B cell (primary cell): Measurements from ENCODE around the gene SAMD9. TPM values are rescaled to one million over a fixed set of nuclear protein-coding genes. Genes with fewer than 3 reads are reported as not detected.

Experiments
- ATAC-seq: fragments of 200-7000 bp; cut with Tn5 transposase; one replicate; pipeline ENCODE4 v1.10.0; 2021; ENCODE audit warnings: low read depth, mild to moderate bottlenecking, moderate number of reproducible peaks, moderate library complexity
- CTCF ChIA-PET: fragments of 350-600 bp; sonication (Branson Sonifier 250); formaldehyde crosslinking; loops from one replicate; lab custom pipeline; 2021; ENCODE audit warnings: antibody characterized with exemption, inconsistent platforms; lab: Charles Lee
- POLR2A ChIA-PET: fragments of 350-600 bp; sonication (Branson Sonifier 250); formaldehyde crosslinking; loops from one replicate; lab custom pipeline; 2021; ENCODE audit warnings: antibody characterized with exemption; lab: Charles Lee
- DNase-seq: peaks from one replicate; pipeline ENCODE4 v3.0.0; 2013
- H2AFZ ChIP-seq: 2 replicates; pipeline ENCODE4 v1.6.1; 2012; ENCODE audit warnings: mild to moderate bottlenecking, low read depth, low read length; ENCODE audit not compliant: insufficient read depth, poor library complexity, severe bottlenecking
- H3K27ac ChIP-seq, 2 donors: 1 replicate in 1 of 2; 2 replicates in 1 of 2; pipeline ENCODE4 v1.5.1; 2012 to 2013; ENCODE audit warnings: low read length in 2 of 2, mild to moderate bottlenecking in 2 of 2, moderate library complexity in 1 of 2
- H3K27me3 ChIP-seq, 4 experiments: fragments of 200-600 bp in 1 of 4; sonication (generic) in 1 of 4; replicated peaks in 1 of 4; 1 replicate in 2 of 4; 2 replicates in 2 of 4; pipeline versions ENCODE4 v1.6.1 to v1.7.0; 2013 to 2016; ENCODE audit warnings: low read length in 3 of 4, mild to moderate bottlenecking in 2 of 4, mixed read lengths in 1 of 4, moderate library complexity in 1 of 4; ENCODE audit not compliant: insufficient read depth in 4 of 4, control insufficient read depth in 3 of 4; ENCODE audit errors: control extremely low read depth in 1 of 4
- H3K36me3 ChIP-seq, 2 experiments: replicated peaks in 1 of 2; 1 replicate in 1 of 2; 2 replicates in 1 of 2; pipeline versions ENCODE4 v1.6.1 to v1.7.1; 2013; ENCODE audit warnings: low read length in 1 of 2; ENCODE audit not compliant: insufficient read depth in 2 of 2, control insufficient read depth in 1 of 2; ENCODE audit errors: control extremely low read depth in 1 of 2, extremely low read depth in 1 of 2
- H3K4me1 ChIP-seq, 2 donors: fragments of 200-600 bp in 1 of 2; sonication (generic) in 1 of 2; 1 replicate in 1 of 2; 2 replicates in 1 of 2; pipeline versions ENCODE4 v1.5.1 to v1.6.1; 2013 to 2017; ENCODE audit warnings: low read length in 2 of 2; ENCODE audit not compliant: control insufficient read depth in 2 of 2, insufficient read depth in 2 of 2
- H3K4me2 ChIP-seq: replicated peaks from 2 replicates; pipeline ENCODE3; 2012; ENCODE audit warnings: mild to moderate bottlenecking, low read depth, low read length; ENCODE audit not compliant: poor library complexity, severe bottlenecking
- H3K4me3 ChIP-seq, 5 experiments: fragments of 200-600 bp in 1 of 5; sonication (generic) in 1 of 5; 1 replicate in 3 of 5; 2 replicates in 2 of 5; pipeline versions ENCODE4 v1.5.1 to v1.7.0; 2011 to 2016; ENCODE audit warnings: low read length in 4 of 5, mild to moderate bottlenecking in 4 of 5, low read depth in 2 of 5, control low read depth in 1 of 5, moderate library complexity in 1 of 5; ENCODE audit not compliant: insufficient read depth in 1 of 5; ENCODE audit errors: control extremely low read depth in 1 of 5, extremely low read depth in 1 of 5
- H3K79me2 ChIP-seq: fragments of 200-600 bp; sonication (generic); one replicate; pipeline ENCODE4 v1.6.0; 2016; ENCODE audit warnings: low read length; ENCODE audit not compliant: control insufficient read depth, insufficient read depth
- H3K9ac ChIP-seq: fragments of 200-600 bp; sonication (generic); 2 replicates; pipeline ENCODE4 v1.6.1; 2017; ENCODE audit warnings: mild to moderate bottlenecking, low read length, moderate library complexity
- H3K9me3 ChIP-seq, 3 donors: one replicate each; pipeline versions ENCODE4 v1.6.1 to v1.7.1; 2013; ENCODE audit warnings: low read length in 2 of 3; ENCODE audit not compliant: control insufficient read depth in 2 of 3, insufficient read depth in 1 of 3; ENCODE audit errors: control extremely low read depth in 1 of 3
- H4K20me1 ChIP-seq: 2 replicates; pipeline ENCODE4 v1.6.0; 2012; ENCODE audit warnings: mild to moderate bottlenecking, low read length; ENCODE audit not compliant: insufficient read depth, control insufficient read depth, poor library complexity, severe bottlenecking
- H3K27ac Mint-ChIP-seq: one replicate; pipeline ENCODE4 v1.8.0; 2021; ENCODE audit warnings: mixed read lengths
- H3K27me3 Mint-ChIP-seq: one replicate; pipeline ENCODE4 v1.8.0; 2021; ENCODE audit warnings: mixed read lengths
- H3K4me1 Mint-ChIP-seq: one replicate; pipeline ENCODE4 v1.8.0; 2021; ENCODE audit warnings: mixed read lengths
- H3K4me3 Mint-ChIP-seq: one replicate; pipeline ENCODE4 v1.8.0; 2021; ENCODE audit warnings: mixed read lengths
- H3K9me3 Mint-ChIP-seq: one replicate; pipeline ENCODE4 v1.8.0; 2022; ENCODE audit warnings: mixed read lengths; ENCODE audit not compliant: insufficient read depth
- CTCF ChIP-seq: fragments of 200-600 bp; IDR thresholded peaks from one replicate; pipeline ENCODE4 v1.8.0; 2022; ENCODE audit warnings: antibody characterized with exemption, mild to moderate bottlenecking
- EZH2 ChIP-seq: IDR thresholded peaks from 2 replicates; pipeline ENCODE4 v1.6.1; 2012; ENCODE audit warnings: borderline replicate concordance, low read depth, mild to moderate bottlenecking, moderate library complexity, low read length; ENCODE audit not compliant: insufficient read depth, poor library complexity, severe bottlenecking
- WGBS: methylation state at CpG from one replicate; pipeline ENCODE4 v1.1.5; 2013; ENCODE audit warnings: missing lambda C conversion rate; ENCODE audit not compliant: insufficient coverage; 5-methylcytosine and 5-hydroxymethylcytosine counted together
- intact Hi-C: fragments of 100-400 bp; cut with micrococcal nuclease; formaldehyde crosslinking; loops from one replicate; pipeline ENCODE4 v1.10.0; 2022
- polyA minus RNA-seq: library from RNA; depleted of rRNA, polyadenylated mRNA; stranded (reverse); fragments of >200 nt; gene quantifications from 2 replicates; pipeline ENCODE4 v1.2.3, GENCODE V29; 2012
- polyA plus RNA-seq: library from polyadenylated mRNA; depleted of rRNA; stranded (reverse); fragments of >200 nt; gene quantifications from 2 replicates; pipeline ENCODE4 v1.2.3, GENCODE V29; 2012
- total RNA-seq, 2 donors: library from RNA; stranded (reverse); fragments of 120-200 nt in 1 of 2; gene quantifications; 1 replicate in 1 of 2; 2 replicates in 1 of 2; pipeline versions ENCODE4 v1.2.3 to v1.2.4, GENCODE V29; 2013 to 2022

SAMD9 gene
- total RNA-seq (39.2 and 42.1 TPM in 2 replicates), polyA plus RNA-seq (5.5 and 6.2 TPM in 2 replicates), polyA minus RNA-seq (17.7 and 18.1 TPM in 2 replicates)
- total RNA-seq (2013) = 98.2 TPM

GRCh38 chr7:93117852-93118530, at the start of gene SAMD9:
Gene SAMD9, minus strand, starts transcription at chr7:93117979. Its CDS starts 11,882 bp downstream, at chr7:93106097.
- peak within 1 kb of the TSS; percentile 41 to 92 (median 59) for H3K4me3 ChIP-seq
- peak within 1 kb of the TSS; percentile 56 to 83 for H3K27ac ChIP-seq
- H3K9ac ChIP-seq = peak within 1 kb of the TSS; percentile 78
- peak within 1 kb of the TSS; percentile 73 for H3K4me2 ChIP-seq
- ChIA-PET CTCF (interaction anchor here (0.6 to 2.3 kb wide), 6 partner anchors 27 to 671 kb away, joined by 4 to 11 read pairs (median 5); partner anchors contain the start of genes GATAD1 and VPS50), POLR2A (interaction anchor here (1.2 to 1.3 kb wide), 2 partner anchors 114 to 589 kb away, joined by 3 to 6 read pairs; partner anchors contain the start of genes PEX1, RBM48 and VPS50)
- Mint-ChIP-seq H3K9me3 (peaks cover 11% of the 10 kb centered on the region), H3K4me1 (peaks cover 44% of the 10 kb centered on the region), H3K27me3 (no peaks in the 10 kb centered on the region), H3K4me3 (peak within 1 kb of the TSS; percentile 85), H3K27ac (peak within 1 kb of the TSS; percentile 74)
- H3K4me1 ChIP-seq = peaks cover 18 to 33% of the 10 kb centered on the region in 2 donors
- H3K79me2 ChIP-seq = peaks cover 38% of the 10 kb centered on the region
- H4K20me1 ChIP-seq = no peaks in the 10 kb centered on the region
- no CpG with 5 or more reads among the region's 4 CpGs for WGBS
- peak within 1 kb of the TSS; percentile 71 for H2AFZ ChIP-seq
- peaks cover 0 to 19% of the 10 kb centered on the region in 2 experiments for H3K36me3 ChIP-seq
- DNase-seq = peak; percentile 86
- no peaks in the 10 kb centered on the region for H3K27me3 ChIP-seq
- H3K9me3 ChIP-seq = peaks cover 0 to 10% (median 5%) of the 10 kb centered on the region in 3 donors
- no peak for TF ChIP-seq CTCF
- TF ChIP-seq EZH2 = no peak
- intact Hi-C loops = loop anchor here (1.0 to 10.0 kb wide), 8 partner anchors 30 to 1043 kb away; partner anchors contain the start of genes CYP51A1, FAM133B, PEX1 and RBM48
- ATAC-seq = peak; percentile 99
